ENCODE data around the gene PSMC5.
"Not testable (repeated sequence)": the region's sequence is repeated elsewhere in the genome, so short reads cannot be mapped to it uniquely, and the experiment has no call there.

Gene PSMC5

DNA sequence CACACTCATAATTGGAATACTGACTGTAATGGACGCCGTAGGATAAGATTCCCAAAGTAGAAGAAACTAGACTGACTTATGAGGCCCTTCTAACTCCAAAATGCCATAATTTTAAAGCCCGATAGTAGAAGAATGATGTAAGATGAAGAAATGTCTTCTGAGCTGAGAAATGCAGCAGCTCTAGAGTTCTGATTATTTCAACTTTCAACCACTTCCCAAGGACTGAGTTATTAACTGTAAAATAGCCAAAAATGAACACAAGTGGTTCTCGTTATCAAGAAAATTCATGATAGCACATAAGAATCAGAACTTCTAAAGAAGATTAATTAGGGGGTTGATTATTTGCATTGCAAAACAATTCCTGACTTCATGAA is 43.0 kb downstream of the PSMC5 start:
- not testable (repeated sequence) for DNase-seq (ENCODE audit: low read depth, low spot score)

DNA sequence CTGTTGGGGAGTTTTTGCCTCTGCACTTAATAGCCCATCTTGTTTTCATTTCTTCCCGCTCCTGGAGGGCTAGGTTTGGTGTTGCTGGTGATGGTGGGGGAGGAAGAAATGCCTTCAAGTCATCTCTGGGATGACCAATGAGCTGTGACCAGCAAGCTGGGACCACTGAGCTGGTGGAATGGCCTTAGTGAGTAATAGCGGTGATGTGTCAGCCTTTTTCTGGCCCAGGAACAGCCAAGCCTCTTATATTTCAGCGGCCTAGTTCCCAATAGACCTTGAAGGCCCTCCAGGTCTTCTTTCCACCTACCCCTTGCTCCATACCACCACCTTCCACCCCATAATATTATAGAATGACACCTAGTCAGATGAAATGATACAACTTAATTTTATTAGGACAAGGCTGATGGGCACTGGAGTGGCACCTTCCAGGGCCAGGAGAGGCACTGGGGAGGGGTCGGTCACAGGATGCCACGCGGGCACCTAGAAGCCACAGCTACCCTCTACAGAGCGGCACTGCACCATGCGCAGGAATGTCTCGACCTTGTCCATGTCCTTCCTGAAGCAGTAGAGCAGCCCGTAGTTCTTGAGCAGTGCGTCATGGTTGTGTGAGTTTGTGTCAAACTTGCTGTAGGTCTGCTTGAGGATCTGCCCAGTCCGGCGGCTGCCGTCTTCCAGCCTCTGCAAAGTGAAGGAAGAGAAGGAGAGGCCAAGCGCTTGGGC is 44.6 kb downstream of the PSMC5 start:
- not testable (repeated sequence) for DNase-seq (ENCODE audit: low read depth, low spot score)

DNA sequence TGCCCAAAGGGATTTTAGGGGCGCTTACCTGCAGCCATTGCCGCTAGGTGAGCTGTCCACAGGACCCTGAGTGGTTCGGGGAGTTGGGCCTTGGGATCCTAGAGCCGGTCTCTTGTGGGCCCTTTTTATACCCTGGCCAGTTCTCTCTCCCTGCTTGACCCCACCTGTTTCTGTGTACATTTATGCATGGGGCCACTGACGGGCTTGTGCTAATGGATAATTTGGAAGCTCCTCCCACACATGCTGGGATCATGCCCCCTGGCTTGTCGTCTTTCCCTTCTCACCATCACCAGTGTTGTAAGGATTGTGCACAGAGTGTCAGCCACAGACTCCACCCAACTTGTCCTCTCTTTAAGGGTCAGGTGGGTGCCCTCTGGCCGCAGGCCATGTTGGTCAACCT is 46.3 kb downstream of the PSMC5 start, which contains the start of gene CSH2:
Gene CSH2 (minus strand): TSS at position 101 of the 400 bp plus-strand sequence. CDS start 63 bp downstream, at position 38.
- not testable (repeated sequence) for DNase-seq (ENCODE audit: low read depth, low spot score)

DNA sequence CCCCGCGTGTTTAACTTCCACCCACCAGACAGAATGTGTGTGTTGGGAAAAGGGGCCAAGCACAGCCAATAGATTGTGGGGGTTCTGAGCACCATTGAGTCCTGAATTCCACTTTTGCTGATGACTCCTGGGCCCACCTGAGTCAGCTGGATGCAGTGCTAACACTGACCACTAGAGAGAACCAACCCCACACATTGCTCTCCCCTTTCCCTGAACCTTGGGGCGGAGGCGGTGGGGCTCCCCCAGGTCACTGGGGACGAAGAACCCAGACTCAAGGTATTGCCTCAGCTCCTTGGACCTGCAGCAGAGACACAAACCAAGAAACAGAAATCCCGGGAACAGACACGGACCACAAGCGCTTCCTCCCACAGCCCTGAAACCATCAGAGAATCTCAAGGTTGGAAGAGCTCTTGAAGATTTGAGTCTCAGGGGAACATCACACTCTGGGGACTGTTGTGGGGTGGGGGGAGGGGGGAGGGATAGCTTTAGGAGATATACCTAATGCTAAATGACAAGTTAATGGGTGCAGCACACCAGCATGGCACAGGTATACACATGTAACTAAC is 46.9 kb downstream of the PSMC5 start:
- not testable (repeated sequence) for DNase-seq (ENCODE audit: low read depth, low spot score)

DNA sequence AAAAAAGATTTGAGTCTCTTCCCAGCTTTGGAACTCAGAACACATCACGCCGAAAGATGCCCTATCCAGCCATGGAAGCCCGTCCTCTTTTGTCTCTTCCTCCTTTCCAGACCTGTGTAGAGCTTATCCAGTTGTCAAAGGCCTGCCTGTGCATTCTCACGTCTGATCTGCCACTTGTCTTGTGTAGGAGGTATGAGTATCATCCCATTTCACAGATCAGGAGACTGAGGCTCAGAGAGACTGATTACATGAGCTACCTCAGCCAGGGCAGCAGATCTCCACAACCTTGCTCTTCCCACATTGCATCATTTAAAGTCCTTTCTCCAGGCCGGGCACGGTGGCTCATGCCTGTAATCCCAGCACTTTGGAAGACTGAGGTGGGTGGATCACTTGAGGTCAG is 47.5 kb downstream of the PSMC5 start:
- not testable (repeated sequence) for DNase-seq (ENCODE audit: low read depth, low spot score)

DNA sequence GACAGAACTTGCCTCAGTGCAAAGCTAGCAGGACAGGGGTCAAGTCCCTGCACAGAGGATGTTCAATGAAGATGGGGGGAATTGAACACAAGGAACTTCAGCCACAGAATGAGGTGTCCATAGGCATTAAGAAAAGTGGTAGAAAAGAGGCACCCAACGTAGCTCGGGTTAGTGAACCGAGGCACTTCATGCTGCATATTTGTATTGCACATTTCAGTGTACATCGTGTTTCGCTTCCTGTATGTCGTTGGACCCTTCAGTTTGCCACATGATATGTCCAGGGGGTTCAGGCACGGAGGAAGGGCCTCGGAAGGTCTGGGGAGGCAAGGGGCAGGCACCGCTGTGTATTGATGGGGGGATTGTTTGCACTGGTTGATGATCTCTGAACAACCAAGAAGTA is 51.2 kb downstream of the PSMC5 start:
- not testable (repeated sequence) for DNase-seq (ENCODE audit: low read depth, low spot score)

DNA sequence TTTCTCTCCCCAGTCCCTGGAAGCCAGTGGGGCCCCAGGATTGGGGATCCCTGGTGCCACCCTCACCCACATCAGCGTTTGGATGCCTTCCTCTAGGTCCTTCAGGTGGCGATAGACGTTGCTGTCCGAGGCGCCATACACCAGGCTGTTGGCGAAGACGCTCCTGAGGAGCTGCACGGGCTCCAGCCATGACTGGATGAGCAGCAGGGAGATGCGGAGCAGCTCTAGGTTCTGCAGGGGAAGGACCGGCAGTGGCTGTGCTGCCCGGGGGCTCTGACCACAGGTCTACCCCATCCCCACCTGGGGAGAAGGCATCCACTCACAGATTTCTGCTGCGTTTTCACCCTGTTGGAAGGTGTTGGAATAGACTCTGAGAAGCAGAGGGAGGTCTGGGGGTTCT is 53.5 kb downstream of the PSMC5 start:
- DNase-seq (ENCODE audit: low read depth, low spot score), result no peak

DNA sequence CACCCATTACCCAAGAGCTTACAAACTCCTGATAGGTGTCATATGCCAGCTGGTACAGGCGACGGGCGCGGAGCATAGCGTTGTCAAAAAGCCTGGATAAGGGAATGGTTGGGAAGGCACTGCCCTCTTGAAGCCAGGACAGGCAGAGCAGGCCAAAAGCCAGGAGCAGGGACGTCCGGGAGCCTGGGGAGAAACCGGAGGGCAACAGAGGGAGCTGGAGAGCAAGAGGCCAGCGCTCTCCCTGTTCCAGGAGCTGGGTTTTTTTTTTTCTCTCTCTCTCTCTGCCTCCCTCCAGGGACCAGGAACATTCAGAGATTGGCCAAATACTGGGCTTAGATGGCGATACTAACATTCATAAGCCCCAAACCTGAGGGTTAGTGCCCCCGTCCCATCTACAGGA is 54.1 kb downstream of the PSMC5 start:
- DNase-seq (ENCODE audit: low read depth, low spot score), result not testable (repeated sequence)
